Gastroesophageal sphincter (tissue), 4 donors: Measurements from ENCODE around the gene MEI4. TPM values are rescaled to one million over a fixed set of nuclear protein-coding genes. Genes with fewer than 3 reads are reported as not detected.

Experiments
- ATAC-seq: fragments of 150-250 bp; one replicate; pipeline ENCODE4 v1.9.1; 2016; ENCODE audit warnings: mild to moderate bottlenecking, moderate library complexity
- H3K27ac ChIP-seq, 4 donors: fragments of 200-600 bp; sonication (generic) in 3 of 4; 1 replicate in 3 of 4; 2 replicates in 1 of 4; pipeline ENCODE4 v1.5.1; 2016 to 2019
- H3K27me3 ChIP-seq: fragments of 200-600 bp; sonication (generic); one replicate; pipeline ENCODE4 v1.5.1; 2019
- H3K36me3 ChIP-seq, 2 donors: fragments of 200-600 bp; sonication (generic); one replicate each; pipeline ENCODE4 v1.5.1; 2019; ENCODE audit warnings: control low read depth in 1 of 2
- H3K4me1 ChIP-seq, 3 donors: fragments of 200-600 bp; sonication (generic); 1 replicate in 2 of 3; 2 replicates in 1 of 3; pipeline ENCODE4 v1.5.1; 2016 to 2019; ENCODE audit warnings: control low read depth in 2 of 3
- H3K4me3 ChIP-seq, 2 donors: fragments of 200-600 bp; sonication (generic); one replicate each; pipeline ENCODE4 v1.5.1; 2019; ENCODE audit warnings: mild to moderate bottlenecking in 1 of 2, moderate library complexity in 1 of 2
- H3K9me3 ChIP-seq, 3 donors: fragments of 200-600 bp; sonication (generic); one replicate each; pipeline ENCODE4 v1.5.1; 2017 to 2019; ENCODE audit warnings: control low read depth in 2 of 3
- EP300 ChIP-seq: sonication (generic); formaldehyde crosslinking; IDR thresholded peaks from one replicate; pipeline ENCODE4 v1.6.1; 2017; ENCODE audit warnings: antibody characterized with exemption, mild to moderate bottlenecking
- POLR2A ChIP-seq, 2 donors: fragments of 450-650 bp; IDR thresholded peaks; one replicate each; pipeline ENCODE4 v1.6.1; 2017; ENCODE audit warnings: antibody characterized with exemption in 2 of 2, mild to moderate bottlenecking in 2 of 2, moderate library complexity in 1 of 2
- POLR2AphosphoS5 ChIP-seq: sonication (generic); formaldehyde crosslinking; IDR thresholded peaks from one replicate; pipeline ENCODE4 v1.6.1; 2017; ENCODE audit warnings: antibody characterized with exemption
- WGBS, 2 donors: methylation state at CpG; one replicate each; pipeline ENCODE4 v1.1.5; 2018; ENCODE audit warnings: low coverage in 1 of 2; 5-methylcytosine and 5-hydroxymethylcytosine counted together
- total RNA-seq, 4 donors: library from RNA; depleted of rRNA; stranded (reverse); fragments of >200 nt; gene quantifications; one replicate each; pipeline ENCODE4 v1.1.0, GENCODE V29; 2016
- TF ChIP-seq, protein P1 (sequence below), 4 experiments: fragments of 200-600 bp in 2 of 4; fragments of 450-650 bp in 2 of 4; sonication (generic) in 1 of 4; IDR thresholded peaks; one replicate each; pipeline ENCODE4 v1.5.1; 2017 to 2019; ENCODE audit warnings: antibody characterized with exemption in 4 of 4, mild to moderate bottlenecking in 2 of 4, moderate library complexity in 2 of 4

Gene MEI4
- total RNA-seq, 4 donors from 2014 or later, result 0.13 to 0.31 (median 0.31) TPM; not detected in 1

DNA sequence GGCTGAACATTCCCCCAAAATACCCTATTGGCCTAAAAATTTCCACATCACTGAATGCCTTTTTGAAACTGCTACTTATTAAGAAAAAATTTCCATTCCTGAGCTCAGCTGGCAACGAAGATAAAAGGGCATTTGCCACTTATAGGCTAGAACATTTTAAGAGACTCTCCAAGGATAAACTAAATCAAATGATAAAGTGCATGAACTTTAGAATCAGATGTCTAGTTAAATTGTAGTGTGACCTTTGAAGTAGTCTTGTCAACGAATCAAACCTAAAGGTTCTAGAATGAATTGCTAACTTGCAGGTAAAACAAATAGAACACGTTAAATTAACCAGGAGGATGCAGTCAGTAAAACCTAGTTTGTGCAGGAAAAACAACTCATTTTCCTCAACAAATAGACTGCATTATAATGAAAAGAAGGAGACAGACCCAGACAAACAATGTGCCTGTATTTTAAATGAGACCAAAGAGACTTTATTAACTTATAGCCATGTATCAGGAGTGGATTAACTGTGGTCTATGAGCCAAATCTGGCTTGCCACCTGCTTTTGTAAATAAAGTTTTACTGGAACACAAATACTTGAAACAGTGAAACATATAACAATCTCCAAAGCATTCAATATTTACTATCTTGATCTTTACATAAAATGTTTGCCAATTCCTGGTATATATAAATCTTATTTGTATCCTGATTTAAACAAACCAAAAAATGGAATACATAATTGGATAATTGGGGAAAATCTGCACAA is 184.4 kb downstream of the MEI4 start:
- no peaks in the 10 kb centered on the region for H3K27me3 ChIP-seq
- no peaks in the 10 kb centered on the region for H3K4me1 ChIP-seq
- no peak for ATAC-seq
- H3K4me3 ChIP-seq, result no peak overlapping the region
- TF ChIP-seq, protein P1, sequence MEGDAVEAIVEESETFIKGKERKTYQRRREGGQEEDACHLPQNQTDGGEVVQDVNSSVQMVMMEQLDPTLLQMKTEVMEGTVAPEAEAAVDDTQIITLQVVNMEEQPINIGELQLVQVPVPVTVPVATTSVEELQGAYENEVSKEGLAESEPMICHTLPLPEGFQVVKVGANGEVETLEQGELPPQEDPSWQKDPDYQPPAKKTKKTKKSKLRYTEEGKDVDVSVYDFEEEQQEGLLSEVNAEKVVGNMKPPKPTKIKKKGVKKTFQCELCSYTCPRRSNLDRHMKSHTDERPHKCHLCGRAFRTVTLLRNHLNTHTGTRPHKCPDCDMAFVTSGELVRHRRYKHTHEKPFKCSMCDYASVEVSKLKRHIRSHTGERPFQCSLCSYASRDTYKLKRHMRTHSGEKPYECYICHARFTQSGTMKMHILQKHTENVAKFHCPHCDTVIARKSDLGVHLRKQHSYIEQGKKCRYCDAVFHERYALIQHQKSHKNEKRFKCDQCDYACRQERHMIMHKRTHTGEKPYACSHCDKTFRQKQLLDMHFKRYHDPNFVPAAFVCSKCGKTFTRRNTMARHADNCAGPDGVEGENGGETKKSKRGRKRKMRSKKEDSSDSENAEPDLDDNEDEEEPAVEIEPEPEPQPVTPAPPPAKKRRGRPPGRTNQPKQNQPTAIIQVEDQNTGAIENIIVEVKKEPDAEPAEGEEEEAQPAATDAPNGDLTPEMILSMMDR (IDR thresholded peaks at IDR 0.05), result no peak
- TF ChIP-seq POLR2A (IDR thresholded peaks at IDR 0.05), result no peak
- TF ChIP-seq POLR2AphosphoS5, result no peak
- TF ChIP-seq EP300, result no peak
- no peaks in the 10 kb centered on the region for H3K36me3 ChIP-seq
- no peak overlapping the region for H3K27ac ChIP-seq
- WGBS, 2 donors, result 47 to 52% methylated on average over 3 of the region's 3 CpGs
- no peaks in the 10 kb centered on the region for H3K9me3 ChIP-seq

DNA sequence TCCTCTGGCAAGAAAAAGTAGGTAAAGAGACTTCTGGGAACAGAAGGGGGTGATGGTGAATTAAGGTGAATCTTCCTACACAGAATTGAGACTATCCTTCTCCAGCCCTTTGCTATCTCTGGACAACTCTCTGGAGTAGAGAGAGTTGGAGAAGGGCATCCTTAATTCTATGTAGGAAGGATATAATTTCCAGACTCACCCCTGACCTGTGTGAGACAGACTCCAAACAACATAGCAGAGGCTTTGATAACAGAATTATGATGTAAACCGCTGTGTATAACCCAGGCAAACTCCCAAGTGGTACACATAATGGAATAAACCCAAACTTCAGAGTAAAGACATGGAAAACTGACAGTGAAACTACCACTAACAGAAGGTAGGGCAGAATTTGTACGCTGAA is 186.5 kb downstream of the MEI4 start:
- TF ChIP-seq, protein P1 (IDR thresholded peaks at IDR 0.05), result no peak
- no peak for TF ChIP-seq EP300
- no peak for TF ChIP-seq POLR2AphosphoS5
- TF ChIP-seq POLR2A (IDR thresholded peaks at IDR 0.05), result no peak
- Histone ChIP-seq H3K36me3 (no peaks in the 10 kb centered on the region), H3K4me1 (no peaks in the 10 kb centered on the region), H3K4me3 (no peak overlapping the region), H3K9me3 (no peaks in the 10 kb centered on the region), H3K27me3 (no peaks in the 10 kb centered on the region), H3K27ac (no peak overlapping the region)
- WGBS, 2 donors, result 86 to 95% methylated on average over 2 of the region's 2 CpGs
- ATAC-seq, result no peak

DNA sequence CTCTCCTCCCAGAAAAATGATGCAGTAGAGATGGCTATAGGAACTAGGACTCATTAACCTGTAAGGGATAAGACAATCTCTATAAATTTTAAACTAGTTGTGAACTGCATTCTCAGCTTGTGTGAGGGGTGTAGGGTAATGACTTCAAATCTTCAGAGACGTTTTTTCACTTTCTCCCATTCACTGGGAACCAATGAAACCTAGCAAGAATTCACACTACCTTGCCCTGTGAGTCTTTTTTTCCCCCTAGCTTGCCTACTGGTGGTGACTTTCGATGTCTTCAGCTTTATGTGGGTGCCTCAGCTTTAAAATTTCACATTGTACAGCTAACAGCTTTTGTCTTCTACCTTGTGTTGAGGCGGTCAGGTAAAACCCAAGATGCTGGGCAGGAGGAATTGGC is 192.0 kb downstream of the MEI4 start:
- H3K9me3 ChIP-seq, result no peaks in the 10 kb centered on the region
- ATAC-seq, result no peak
- no peak overlapping the region for H3K27ac ChIP-seq
- no peaks in the 10 kb centered on the region for H3K36me3 ChIP-seq
- no peaks in the 10 kb centered on the region for H3K4me1 ChIP-seq
- TF ChIP-seq POLR2AphosphoS5 (no peak), POLR2A (IDR thresholded peaks at IDR 0.05) (no peak), EP300 (no peak)
- TF ChIP-seq, protein P1 (IDR thresholded peaks at IDR 0.05), result no peak
- WGBS, 2 donors, result 66 to 73% methylated on average over 2 to 3 of the region's 3 CpGs
- H3K4me3 ChIP-seq, result no peak overlapping the region
- H3K27me3 ChIP-seq, result no peaks in the 10 kb centered on the region

DNA sequence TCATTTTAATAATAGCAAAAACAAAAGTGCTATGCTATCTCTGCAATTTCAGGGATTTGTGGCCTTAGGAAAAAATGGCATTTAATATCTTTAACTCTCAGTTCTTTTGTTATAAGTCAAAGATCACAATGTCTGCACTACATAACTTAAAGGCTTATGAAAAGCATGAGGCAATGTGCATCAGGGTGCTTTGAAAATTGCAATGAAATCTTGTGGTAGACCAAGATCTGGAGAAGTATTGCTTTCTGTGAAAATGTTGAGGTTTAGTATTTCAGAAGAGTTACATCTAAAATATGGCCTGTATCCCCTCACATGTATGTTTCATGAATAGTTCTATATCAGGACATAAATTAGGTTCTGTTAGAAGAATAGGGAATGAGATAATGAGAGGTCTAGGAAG is 200.6 kb downstream of the MEI4 start:
- H3K4me1 ChIP-seq, result no peaks in the 10 kb centered on the region
- no peak overlapping the region for H3K4me3 ChIP-seq
- no peaks in the 10 kb centered on the region for H3K9me3 ChIP-seq
- H3K36me3 ChIP-seq, result no peaks in the 10 kb centered on the region
- TF ChIP-seq POLR2AphosphoS5 (no peak), POLR2A (IDR thresholded peaks at IDR 0.05) (no peak), EP300 (no peak)
- TF ChIP-seq, protein P1 (IDR thresholded peaks at IDR 0.05), result no peak
- H3K27me3 ChIP-seq, result no peaks in the 10 kb centered on the region
- ATAC-seq, result no peak
- no peak overlapping the region for H3K27ac ChIP-seq

DNA sequence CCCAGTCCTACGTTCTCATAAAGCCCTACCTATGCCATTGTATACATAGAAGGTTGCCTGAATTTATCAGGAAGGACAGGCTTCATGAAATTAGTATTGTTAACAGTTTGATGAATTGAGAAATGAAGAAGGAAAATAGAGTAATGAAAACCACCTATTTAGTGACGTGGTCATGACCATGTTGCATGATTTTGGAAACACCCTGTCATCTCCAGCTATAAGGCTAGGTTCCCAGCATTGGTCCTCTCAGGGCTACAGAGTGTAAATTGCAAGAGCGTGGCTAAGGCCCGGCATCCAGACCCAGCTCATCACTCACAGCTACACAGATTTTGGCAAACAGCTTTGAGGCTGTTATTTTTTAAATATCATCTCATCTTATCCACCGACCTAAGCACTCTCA is 203.6 kb downstream of the MEI4 start:
- 68 to 83% methylated on average over 4 of the region's 5 CpGs for WGBS, 2 donors
- no peaks in the 10 kb centered on the region for H3K9me3 ChIP-seq
- H3K27me3 ChIP-seq, result no peaks in the 10 kb centered on the region
- no peak overlapping the region for H3K27ac ChIP-seq
- no peak overlapping the region for H3K4me3 ChIP-seq
- no peak for ATAC-seq
- TF ChIP-seq, protein P1 (IDR thresholded peaks at IDR 0.05), result no peak
- no peak for TF ChIP-seq POLR2AphosphoS5
- H3K4me1 ChIP-seq, result no peaks in the 10 kb centered on the region
- no peaks in the 10 kb centered on the region for H3K36me3 ChIP-seq
